HL-60/S4 treated with retinoic acid at 250 ng/mL for 4 days and 3 days (cell line): ENCODE data around the gene RNF141.

Experiments used
- in situ Hi-C: fragments of 300-500 bp; cut with MboI; formaldehyde crosslinking; loops from 2 replicates; pipeline ENCODE4 v1.7.0; 2022; ENCODE audit warnings: low sequenced_read_pairs

RNF141 gene

GRCh38 chr11:10526974-10527918, 13.7 kb downstream of the RNF141 start:
- in situ Hi-C loops: loop anchor here (25.0 kb wide), 1 partner anchor 210 kb away; no protein-coding TSS in a partner anchor

GRCh38 chr11:10524471-10524870, 16.5 kb downstream of the RNF141 start:
- in situ Hi-C loops: no loop called here

- in situ Hi-C loops: no loop called here
Measured at GRCh38 chr11:10522921-10523320, 18.1 kb downstream of the RNF141 start.

- in situ Hi-C loops: no loop called here
Measured at GRCh38 chr11:10522276-10522675, 18.7 kb downstream of the RNF141 start.

GRCh38 chr11:10520562-10520961, 20.4 kb downstream of the RNF141 start:
- in situ Hi-C loops: no loop called here

- in situ Hi-C loops: no loop called here
Measured at GRCh38 chr11:10519630-10520029, 21.4 kb downstream of the RNF141 start.

GRCh38 chr11:10518891-10519290, 22.1 kb downstream of the RNF141 start:
- in situ Hi-C loops: no loop called here

GRCh38 chr11:10518123-10518522, 22.9 kb downstream of the RNF141 start:
- in situ Hi-C loops: no loop called here

GRCh38 chr11:10515418-10515817, 25.6 kb downstream of the RNF141 start:
- in situ Hi-C loops: no loop called here

- in situ Hi-C loops: no loop called here
Measured at GRCh38 chr11:10514709-10515108, 26.3 kb downstream of the RNF141 start.

GRCh38 chr11:10514202-10514601, 26.8 kb downstream of the RNF141 start:
- in situ Hi-C loops: no loop called here

GRCh38 chr11:10511181-10511621, 29.8 kb downstream of the RNF141 start:
- in situ Hi-C loops: no loop called here

GRCh38 chr11:10506008-10506370, 35.0 kb downstream of the RNF141 start:
- in situ Hi-C loops: no loop called here

- in situ Hi-C loops: no loop called here
Measured at GRCh38 chr11:10505278-10506007, 35.5 kb downstream of the RNF141 start.

- in situ Hi-C loops: no loop called here
Measured at GRCh38 chr11:10504490-10504889, 36.5 kb downstream of the RNF141 start.

GRCh38 chr11:10503777-10504480, 37.1 kb downstream of the RNF141 start:
- in situ Hi-C loops: no loop called here

GRCh38 chr11:10503221-10503620, 37.8 kb downstream of the RNF141 start:
- in situ Hi-C loops: no loop called here

GRCh38 chr11:10502770-10503169, 38.2 kb downstream of the RNF141 start:
- in situ Hi-C loops: no loop called here

- in situ Hi-C loops: no loop called here
Measured at GRCh38 chr11:10502065-10502680, 38.8 kb downstream of the RNF141 start.

GRCh38 chr11:10500757-10501684, 40.0 kb downstream of the RNF141 start:
- in situ Hi-C loops: no loop called here
